Keratinocyte (primary cell): ENCODE results near the gene MRPL32. TPM values are rescaled to one million over a fixed set of nuclear protein-coding genes. Genes with fewer than 3 reads are reported as not detected.
"Not testable (repeated sequence)": the region's sequence is repeated elsewhere in the genome, so short reads cannot be mapped to it uniquely, and the experiment has no call there.

Experiments
- DNase-seq: peaks from one replicate; pipeline ENCODE4 v3.0.0-alpha.2; 2011; ENCODE audit warnings: low read depth, missing footprints, low spot score
- FAIRE-seq: peaks from 2 replicates; lab custom pipeline; 2011; peaks lifted over from hg19 to GRCh38; lab: Jason Lieb, UNC
- H2AFZ ChIP-seq: 2 replicates; pipeline ENCODE4 v1.6.0; 2012; ENCODE audit warnings: low read length, control low read depth, inconsistent platforms; ENCODE audit not compliant: control insufficient read depth
- H3K27ac ChIP-seq: 2 replicates; pipeline ENCODE4 v1.5.1; 2011; ENCODE audit warnings: low read length; ENCODE audit not compliant: control insufficient read depth, insufficient read depth
- H3K27me3 ChIP-seq: 3 replicates; pipeline ENCODE4 v1.6.0; 2011; ENCODE audit warnings: low read length; ENCODE audit not compliant: control insufficient read depth, insufficient read depth; ENCODE audit errors: extremely low read depth
- H3K36me3 ChIP-seq, 2 experiments: 2 replicates in 1 of 2; 3 replicates in 1 of 2; pipeline ENCODE4 v1.5.1; 2011; ENCODE audit warnings: low read length in 2 of 2, mild to moderate bottlenecking in 1 of 2; ENCODE audit not compliant: control insufficient read depth in 2 of 2, insufficient read depth in 2 of 2; ENCODE audit errors: extremely low read depth in 1 of 2
- H3K4me1 ChIP-seq: 3 replicates; pipeline ENCODE4 v1.5.1; 2011; ENCODE audit warnings: low read length; ENCODE audit not compliant: control insufficient read depth, insufficient read depth; ENCODE audit errors: extremely low read depth
- H3K4me2 ChIP-seq: 3 replicates; pipeline ENCODE4 v1.6.0; 2011; ENCODE audit warnings: low read depth, low read length; ENCODE audit not compliant: control insufficient read depth, insufficient read depth; ENCODE audit errors: extremely low read depth
- H3K4me3 ChIP-seq, 3 experiments: fragments of 200-600 bp in 1 of 3; sonication (generic) in 1 of 3; 2 replicates in 2 of 3; 3 replicates in 1 of 3; pipeline ENCODE4 v1.5.1; 2011 to 2016; ENCODE audit warnings: low read length in 3 of 3, mild to moderate bottlenecking in 3 of 3, control low read depth in 2 of 3, inconsistent platforms in 1 of 3, low read depth in 1 of 3, mixed read lengths in 1 of 3, mixed run types in 1 of 3, moderate library complexity in 1 of 3; ENCODE audit not compliant: control insufficient read depth in 2 of 3, insufficient read depth in 2 of 3; ENCODE audit errors: extremely low read depth in 1 of 3
- H3K79me2 ChIP-seq: 2 replicates; pipeline ENCODE4 v1.6.0; 2012; ENCODE audit warnings: low read length; ENCODE audit not compliant: control insufficient read depth, insufficient read depth
- H3K9ac ChIP-seq: 3 replicates; pipeline ENCODE4 v1.6.0; 2011; ENCODE audit warnings: low read length; ENCODE audit not compliant: control insufficient read depth, insufficient read depth; ENCODE audit errors: extremely low read depth
- H3K9me1 ChIP-seq: 3 replicates; pipeline ENCODE4 v1.6.0; 2011; ENCODE audit warnings: low read length; ENCODE audit not compliant: control insufficient read depth, insufficient read depth; ENCODE audit errors: extremely low read depth
- H3K9me3 ChIP-seq: 2 replicates; pipeline ENCODE4 v1.5.1; 2012; ENCODE audit warnings: low read depth, low read length; ENCODE audit not compliant: control insufficient read depth
- H4K20me1 ChIP-seq: 3 replicates; pipeline ENCODE4 v1.6.0; 2011; ENCODE audit warnings: low read length; ENCODE audit not compliant: control insufficient read depth, insufficient read depth; ENCODE audit errors: extremely low read depth
- CTCF ChIP-seq, 3 experiments: IDR thresholded peaks in 1 of 3; conservative IDR thresholded peaks in 1 of 3; optimal IDR thresholded peaks in 1 of 3; 2 replicates in 2 of 3; 3 replicates in 1 of 3; pipeline versions ENCODE3 to v1.5.1; 2011; ENCODE audit warnings: low read length in 3 of 3, mild to moderate bottlenecking in 3 of 3, moderate library complexity in 2 of 3, control low read depth in 1 of 3, inconsistent platforms in 1 of 3; ENCODE audit not compliant: insufficient read depth in 2 of 3; ENCODE audit errors: extremely low read depth in 1 of 3
- EZH2 ChIP-seq: IDR thresholded peaks from one replicate; pipeline ENCODE4 v1.6.1; 2012; ENCODE audit warnings: inconsistent platforms, mild to moderate bottlenecking, low read length, moderate library complexity
- dilution Hi-C: fragments of 300-500 bp; cut with MboI; formaldehyde crosslinking; loops from one replicate; pipeline ENCODE4 v1.7.0; 2020; ENCODE audit warnings: low sequenced_read_pairs; ENCODE audit not compliant: extremely low pct_ligation_motif_present
- polyA minus RNA-seq, 3 experiments: library from RNA; depleted of rRNA, polyadenylated mRNA; stranded (reverse); fragments of >200 nt; gene quantifications; 1 replicate in 1 of 3; 2 replicates in 1 of 3; 3 replicates in 1 of 3; pipeline ENCODE4 v1.2.3, GENCODE V29; 2011
- polyA plus RNA-seq, 5 experiments: library from polyadenylated mRNA; depleted of rRNA in 3 of 5; stranded (reverse) in 3 of 5; stranded (forward) in 1 of 5; unstranded in 1 of 5; fragments of >200 nt; gene quantifications; 1 replicate in 1 of 5; 2 replicates in 3 of 5; 3 replicates in 1 of 5; pipeline versions ENCODE4 v1.2.1 to v1.2.3, GENCODE V29; 2011 to 2012; ENCODE audit warnings: missing spikeins in 2 of 5, low read depth in 1 of 5, low replicate concordance in 1 of 5

MRPL32 gene
- polyA plus RNA-seq, result 55.7 to 86.1 TPM (median 81.1 TPM) in 3 replicates
- 154 TPM for polyA plus RNA-seq (2011; ENCODE audit: low read depth)
- 62.7 and 86.1 TPM in 2 replicates for polyA plus RNA-seq (2011; cell fraction: cytosol; rRNA removed)
- polyA plus RNA-seq (2011; cell fraction: nucleus; rRNA removed), result 76.8 and 103 TPM in 2 replicates
- 63.5 and 65.1 TPM in 2 replicates for polyA plus RNA-seq (2012; ENCODE audit: low replicate concordance)
- 7.0 to 22.2 TPM (median 11.7 TPM) in 3 replicates for polyA minus RNA-seq
- 23.0 TPM for polyA minus RNA-seq (2011; cell fraction: cytosol; rRNA and poly(A)+ RNA removed)
- 7.6 and 16.0 TPM in 2 replicates for polyA minus RNA-seq (2011; cell fraction: nucleus; rRNA and poly(A)+ RNA removed)

GRCh38 chr7:42931834-42932651, at the start of gene MRPL32, which contains the start of gene PSMA2:
Gene MRPL32, plus strand, starts transcription at chr7:42932376. Its CDS starts 11 bp downstream, at chr7:42932387.
Gene PSMA2, minus strand, starts transcription at chr7:42932174. Its CDS starts 16 bp downstream, at chr7:42932158.
- DNase-seq (peak; percentile 81), FAIRE-seq (peak; percentile 83)
- no peaks in the 10 kb centered on the region for H3K9me3 ChIP-seq
- H2AFZ ChIP-seq, result peak within 1 kb of the TSS; percentile 99
- TF ChIP-seq CTCF (optimal IDR thresholded peaks at IDR 0.05 in 1 of 3, IDR thresholded peaks at IDR 0.05 in 1 of 3, conservative IDR thresholded peaks at IDR 0.05 in 1 of 3; ENCODE audit: extremely low read depth in 1 of 3, insufficient read depth in 2 of 3, low read length in 3 of 3) (no peak), EZH2 (no peak)
- H3K4me2 ChIP-seq, result peak within 1 kb of the TSS; percentile 89
- H3K79me2 ChIP-seq, result peaks cover 87% of the 10 kb centered on the region
- no peaks in the 10 kb centered on the region for H3K9me1 ChIP-seq
- peak within 1 kb of the TSS; percentile 99 for H3K9ac ChIP-seq
- H3K27ac ChIP-seq, result peak within 1 kb of the TSS; percentile 97
- H3K4me3 ChIP-seq, result peak within 1 kb of the TSS; percentile 95 to 98 (median 98)
- no peaks in the 10 kb centered on the region for H3K27me3 ChIP-seq
- no peaks in the 10 kb centered on the region for H4K20me1 ChIP-seq
- peaks cover 6 to 12% of the 10 kb centered on the region in 2 experiments for H3K36me3 ChIP-seq
- dilution Hi-C loops, result no loop called here
- H3K4me1 ChIP-seq, result peaks cover 23% of the 10 kb centered on the region

- dilution Hi-C loops, result no loop called here
- H3K27me3 ChIP-seq, result no peaks in the 10 kb centered on the region
- H3K4me2 ChIP-seq, result no peak overlapping the region
- DNase-seq, result peak; percentile 33
- H3K9me1 ChIP-seq, result no peaks in the 10 kb centered on the region
- H3K79me2 ChIP-seq, result no peaks in the 10 kb centered on the region
- TF ChIP-seq CTCF (optimal IDR thresholded peaks at IDR 0.05 in 1 of 3, IDR thresholded peaks at IDR 0.05 in 1 of 3, conservative IDR thresholded peaks at IDR 0.05 in 1 of 3; ENCODE audit: extremely low read depth in 1 of 3, insufficient read depth in 2 of 3, low read length in 3 of 3), result peak in 1 of 3 experiments; percentile 6
- TF ChIP-seq EZH2, result no peak
- H4K20me1 ChIP-seq, result no peaks in the 10 kb centered on the region
- H2AFZ ChIP-seq, result no peak overlapping the region
- peaks cover 23% of the 10 kb centered on the region for H3K4me1 ChIP-seq
- no peak for FAIRE-seq
- H3K4me3 ChIP-seq, result no peak overlapping the region
- no peak overlapping the region for H3K27ac ChIP-seq
- no peaks in the 10 kb centered on the region for H3K9me3 ChIP-seq
- H3K36me3 ChIP-seq, result no peaks in the 10 kb centered on the region
- no peak overlapping the region for H3K9ac ChIP-seq
Measured at GRCh38 chr7:42883950-42884349, 48.2 kb upstream of the MRPL32 start.

- H3K79me2 ChIP-seq, dilution Hi-C loops, H3K4me2 ChIP-seq, H3K9me3 ChIP-seq, H3K9ac ChIP-seq, H3K9me1 ChIP-seq, H2AFZ ChIP-seq, FAIRE-seq, H3K27me3 ChIP-seq, H3K27ac ChIP-seq, H3K36me3 ChIP-seq, H4K20me1 ChIP-seq, DNase-seq, H3K4me3 ChIP-seq: not testable (repeated sequence)
- H3K4me1 ChIP-seq, result peaks cover 26% of the 10 kb centered on the region
Measured at GRCh38 chr7:42885183-42885582, 47.0 kb upstream of the MRPL32 start.
